Non-pigmented ciliary epithelial cell (primary cell): ENCODE data around the gene GNB1L.

ENCODE experiments used
- DNase-seq: peaks from one replicate; pipeline ENCODE4 v3.0.0-alpha.2; 2010; ENCODE audit warnings: low read depth

GNB1L gene

DNA sequence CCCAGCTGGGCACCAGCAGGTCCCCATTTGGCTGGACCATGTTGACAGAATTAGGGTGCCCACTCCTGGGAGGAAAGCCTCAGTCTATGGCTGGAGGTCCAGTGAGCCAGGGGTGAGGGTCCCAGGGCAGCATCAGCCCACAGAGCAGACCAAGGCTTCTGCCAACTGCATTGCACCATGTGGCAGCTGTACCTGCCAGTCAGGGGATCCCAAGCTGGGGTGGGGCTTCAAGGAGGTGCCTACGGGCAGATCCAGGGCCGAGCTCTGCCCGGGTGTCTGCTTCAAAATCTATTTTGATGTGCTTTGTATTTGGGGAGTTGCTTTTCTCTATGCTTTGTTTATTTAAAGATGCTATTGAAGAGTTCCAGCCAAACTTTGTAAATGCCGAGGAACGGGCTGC, 120.9 kb downstream of the GNB1L start:
- no peak for DNase-seq
